ENCODE results near the gene KDM6A. TPM values are rescaled to one million over a fixed set of nuclear protein-coding genes. Genes with fewer than 3 reads are reported as not detected.

Gene KDM6A
- total RNA-seq, 1 experiment from 2014 or later = 42.8 TPM

DNA sequence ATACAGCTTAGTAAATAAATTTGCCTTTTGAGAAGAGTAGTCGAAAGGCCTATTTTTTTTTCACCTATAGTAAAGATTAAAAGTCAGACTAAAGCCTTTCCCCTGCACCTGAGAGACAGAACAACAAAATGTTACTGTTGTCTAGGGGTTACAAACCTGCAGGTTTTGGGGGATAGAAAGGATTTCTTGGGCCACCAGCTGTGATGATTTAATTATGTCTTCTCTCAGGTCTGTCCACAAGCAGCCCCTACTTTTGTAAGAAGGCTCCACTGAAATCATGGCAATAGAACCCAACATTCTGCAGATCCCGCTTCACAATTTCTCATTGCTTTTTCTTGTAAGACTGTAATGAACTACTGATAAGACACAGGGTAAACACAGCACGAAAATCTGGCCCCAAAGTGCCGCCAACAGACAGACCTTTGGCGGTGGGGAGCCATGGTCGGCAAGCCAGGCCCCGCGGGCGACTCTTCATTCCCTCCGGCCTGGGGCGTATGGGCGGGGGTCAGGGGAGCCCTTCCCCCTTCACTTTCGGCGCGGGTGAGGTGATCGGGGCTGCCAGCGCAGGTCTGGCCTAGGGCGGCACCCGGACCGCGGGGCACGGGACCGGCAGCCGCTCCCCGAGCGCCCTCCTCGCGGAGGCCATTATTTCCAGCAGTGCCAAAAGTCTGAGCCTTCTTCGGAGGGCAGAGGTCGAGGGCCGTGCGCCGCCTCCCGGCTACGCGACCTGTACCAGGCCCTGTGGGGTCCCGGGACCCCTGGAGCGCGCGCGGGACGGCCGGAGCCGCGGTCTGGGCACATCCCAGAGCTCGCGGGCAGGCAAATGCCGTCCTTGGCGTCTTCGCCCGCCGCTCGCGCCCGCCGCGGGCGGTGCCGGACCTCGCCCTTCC lies 812 bp upstream of the KDM6A start:
- Mint-ChIP-seq H3K4me1 (peaks cover 4 to 10% of the 10 kb centered on the region in 2 experiments), H3K27me3 (ENCODE audit: low read depth) (no peaks in the 10 kb centered on the region), H3K9me3 (peaks cover 37 to 57% of the 10 kb centered on the region in 2 experiments), H3K27ac (peak overlapping the region; percentile 93 to 96 (median 94); a peak in 6 of 7 replicates), H3K4me3 (peak overlapping the region; percentile 86 to 95), H3K36me3 (ENCODE audit: insufficient read depth in 1 of 3, low read depth in 3 of 3) (peaks cover 3 to 9% (median 8%) of the 10 kb centered on the region in 3 experiments)
- H3K23me2 ChIP-seq (ENCODE audit: insufficient read length, low read depth, low read length, poor library complexity, severe bottlenecking) = no peaks in the 10 kb centered on the region
- H3K79me2 ChIP-seq (ENCODE audit: insufficient read depth, low read length) = peaks cover 7% of the 10 kb centered on the region; the same call in 1 of the 2 replicates
- no peak overlapping the region for H2AK5ac ChIP-seq (ENCODE audit: insufficient read length, low read length)
- H4K91ac ChIP-seq (ENCODE audit: insufficient read length, low read depth, low read length) = no peak overlapping the region
- no peak overlapping the region for H2BK12ac ChIP-seq (ENCODE audit: insufficient read length, low read depth, low read length)
- TF ChIP-seq, protein P1, sequence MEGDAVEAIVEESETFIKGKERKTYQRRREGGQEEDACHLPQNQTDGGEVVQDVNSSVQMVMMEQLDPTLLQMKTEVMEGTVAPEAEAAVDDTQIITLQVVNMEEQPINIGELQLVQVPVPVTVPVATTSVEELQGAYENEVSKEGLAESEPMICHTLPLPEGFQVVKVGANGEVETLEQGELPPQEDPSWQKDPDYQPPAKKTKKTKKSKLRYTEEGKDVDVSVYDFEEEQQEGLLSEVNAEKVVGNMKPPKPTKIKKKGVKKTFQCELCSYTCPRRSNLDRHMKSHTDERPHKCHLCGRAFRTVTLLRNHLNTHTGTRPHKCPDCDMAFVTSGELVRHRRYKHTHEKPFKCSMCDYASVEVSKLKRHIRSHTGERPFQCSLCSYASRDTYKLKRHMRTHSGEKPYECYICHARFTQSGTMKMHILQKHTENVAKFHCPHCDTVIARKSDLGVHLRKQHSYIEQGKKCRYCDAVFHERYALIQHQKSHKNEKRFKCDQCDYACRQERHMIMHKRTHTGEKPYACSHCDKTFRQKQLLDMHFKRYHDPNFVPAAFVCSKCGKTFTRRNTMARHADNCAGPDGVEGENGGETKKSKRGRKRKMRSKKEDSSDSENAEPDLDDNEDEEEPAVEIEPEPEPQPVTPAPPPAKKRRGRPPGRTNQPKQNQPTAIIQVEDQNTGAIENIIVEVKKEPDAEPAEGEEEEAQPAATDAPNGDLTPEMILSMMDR (conservative IDR thresholded peaks at IDR 0.05) = no peak
- no peaks in the 10 kb centered on the region for H4K20me1 ChIP-seq (ENCODE audit: control insufficient read depth, insufficient read depth, insufficient read length)
- no peaks in the 10 kb centered on the region for H3K27me3 ChIP-seq (ENCODE audit: insufficient read depth, low read length)
- H3K4me1 ChIP-seq (ENCODE audit: insufficient read depth, low read length) = no peaks in the 10 kb centered on the region
- no peak overlapping the region for H2AFZ ChIP-seq (ENCODE audit: low read length)
- H3K14ac ChIP-seq (ENCODE audit: insufficient read depth, low read length) = 0 out of 2 replicates have a peak overlapping the region, but pooled peaks have one; percentile 32
- H3K23ac ChIP-seq (ENCODE audit: insufficient read length, low read depth, low read length) = no peak overlapping the region
- H4K8ac ChIP-seq (replicated peaks; ENCODE audit: insufficient read length, low read depth, low read length) = no peak overlapping the region
- no CpG with 5 or more reads among the region's 60 CpGs for WGBS (ENCODE audit: extremely low coverage, insufficient read length, low lambda C conversion rate)
- peaks cover 18% of the 10 kb centered on the region for H3K9me3 ChIP-seq (ENCODE audit: control insufficient read depth, low read depth, low read length)
- no peak overlapping the region for H3T11ph ChIP-seq (ENCODE audit: low read length)
- no peak overlapping the region for H2BK5ac ChIP-seq (ENCODE audit: insufficient read length, low read length)
- H2BK120ac ChIP-seq (ENCODE audit: low read depth, low read length, poor library complexity, severe bottlenecking) = no peak overlapping the region
- H3K4me2 ChIP-seq (ENCODE audit: insufficient read depth, insufficient read length, low read length) = peak overlapping the region; percentile 62
- no peak overlapping the region for H3K18ac ChIP-seq (ENCODE audit: insufficient read length, low read depth, low read length)
- no peak overlapping the region for H4K5ac ChIP-seq (ENCODE audit: insufficient read length, low read depth, low read length)
- DNase-seq = no peak
- H2BK15ac ChIP-seq (ENCODE audit: low read depth, low read length) = no peak overlapping the region
- no peak overlapping the region for H3K4ac ChIP-seq (ENCODE audit: low read depth, low read length)
- H3K27ac ChIP-seq (ENCODE audit: insufficient read length, low read depth, low read length) = no peak overlapping the region
- no peak overlapping the region for H3K56ac ChIP-seq (ENCODE audit: insufficient read length, low read depth, low read length)
- peak overlapping the region; percentile 60 for H3K9ac ChIP-seq (ENCODE audit: extremely low read depth, insufficient read length, low read length)
- no peak overlapping the region for H2BK20ac ChIP-seq (ENCODE audit: low read depth, low read length, poor library complexity, severe bottlenecking)
- no peaks in the 10 kb centered on the region for H3K79me1 ChIP-seq (ENCODE audit: insufficient read depth, low read depth, low read length, poor library complexity, severe bottlenecking)
